Activated B cell treated with CpG ODN at 0.5 μM for 24 hours (primary cell): ENCODE measurements around the gene ALG6. TPM values are rescaled to one million over a fixed set of nuclear protein-coding genes. Genes with fewer than 3 reads are reported as not detected.

Experiments used
- ATAC-seq: fragments of 200-7000 bp; cut with Tn5 transposase; one replicate; pipeline ENCODE4 v1.10.0; 2021; ENCODE audit warnings: low read depth, mild to moderate bottlenecking, moderate library complexity
- CTCF ChIA-PET: fragments of 350-600 bp; sonication (Branson Sonifier 250); formaldehyde crosslinking; loops from one replicate; lab custom pipeline; 2021; ENCODE audit warnings: antibody characterized with exemption; lab: Charles Lee
- POLR2A ChIA-PET: fragments of 350-600 bp; sonication (Branson Sonifier 250); formaldehyde crosslinking; loops from one replicate; lab custom pipeline; 2021; ENCODE audit warnings: antibody characterized with exemption; lab: Charles Lee
- DNase-seq: peaks from one replicate; pipeline ENCODE4 v3.0.0; 2022
- H3K27ac Mint-ChIP-seq: one replicate; pipeline ENCODE4 v1.8.0; 2020; ENCODE audit warnings: mixed read lengths
- H3K27me3 Mint-ChIP-seq: one replicate; pipeline ENCODE4 v1.8.0; 2021; ENCODE audit warnings: mixed read lengths
- H3K36me3 Mint-ChIP-seq: one replicate; pipeline ENCODE4 v1.8.0; 2021; ENCODE audit warnings: low read depth, mixed read lengths
- H3K4me1 Mint-ChIP-seq: one replicate; pipeline ENCODE4 v1.8.0; 2021; ENCODE audit warnings: mixed read lengths
- H3K4me3 Mint-ChIP-seq: one replicate; pipeline ENCODE4 v1.8.0; 2020; ENCODE audit warnings: mild to moderate bottlenecking, mixed read lengths
- H3K9me3 Mint-ChIP-seq: one replicate; pipeline ENCODE4 v1.8.0; 2020; ENCODE audit warnings: mixed read lengths
- intact Hi-C: fragments of 100-400 bp; cut with micrococcal nuclease; formaldehyde crosslinking; loops from one replicate; pipeline ENCODE4 v1.15.1; 2024
- total RNA-seq: library from RNA; stranded (reverse); gene quantifications from 2 replicates; pipeline ENCODE4 v1.2.3, GENCODE V29; 2022
- TF ChIP-seq, protein P1 (sequence below): fragments of 200-600 bp; IDR thresholded peaks from one replicate; pipeline ENCODE4 v1.8.0; 2022; ENCODE audit warnings: antibody characterized with exemption, mild to moderate bottlenecking

The ALG6 gene
- total RNA-seq, 1 donor from 2014 or later = 21.5 TPM

DNA sequence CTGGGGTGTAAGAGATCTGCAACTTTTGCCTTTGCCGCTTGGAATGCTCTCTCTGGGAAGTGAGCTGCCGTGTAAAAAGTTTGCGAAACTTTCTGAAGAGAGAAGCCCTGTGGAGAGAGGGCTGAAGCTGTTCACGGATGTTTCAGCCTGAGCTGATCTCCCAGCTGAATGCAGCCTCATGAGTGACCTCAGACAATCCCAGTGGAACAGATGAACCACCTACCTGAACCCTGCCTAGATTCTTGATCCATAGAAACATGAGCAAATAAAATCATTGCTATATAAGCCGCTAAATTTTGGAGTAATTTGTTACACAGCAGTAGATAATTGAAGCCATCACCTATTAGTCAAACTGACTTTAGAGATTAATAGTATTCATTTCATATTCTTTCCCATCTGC, 4.4 kb upstream of the ALG6 start:
- CTCF ChIA-PET = no interaction called here
- Mint-ChIP-seq H3K4me3 (no peak overlapping the region), H3K27me3 (peaks cover 19% of the 10 kb centered on the region), H3K9me3 (no peaks in the 10 kb centered on the region), H3K27ac (no peak overlapping the region), H3K4me1 (peaks cover 12% of the 10 kb centered on the region), H3K36me3 (peaks cover 3% of the 10 kb centered on the region)
- DNase-seq (no peak), ATAC-seq (no peak)
- POLR2A ChIA-PET = no interaction called here
- TF ChIP-seq, protein P1, sequence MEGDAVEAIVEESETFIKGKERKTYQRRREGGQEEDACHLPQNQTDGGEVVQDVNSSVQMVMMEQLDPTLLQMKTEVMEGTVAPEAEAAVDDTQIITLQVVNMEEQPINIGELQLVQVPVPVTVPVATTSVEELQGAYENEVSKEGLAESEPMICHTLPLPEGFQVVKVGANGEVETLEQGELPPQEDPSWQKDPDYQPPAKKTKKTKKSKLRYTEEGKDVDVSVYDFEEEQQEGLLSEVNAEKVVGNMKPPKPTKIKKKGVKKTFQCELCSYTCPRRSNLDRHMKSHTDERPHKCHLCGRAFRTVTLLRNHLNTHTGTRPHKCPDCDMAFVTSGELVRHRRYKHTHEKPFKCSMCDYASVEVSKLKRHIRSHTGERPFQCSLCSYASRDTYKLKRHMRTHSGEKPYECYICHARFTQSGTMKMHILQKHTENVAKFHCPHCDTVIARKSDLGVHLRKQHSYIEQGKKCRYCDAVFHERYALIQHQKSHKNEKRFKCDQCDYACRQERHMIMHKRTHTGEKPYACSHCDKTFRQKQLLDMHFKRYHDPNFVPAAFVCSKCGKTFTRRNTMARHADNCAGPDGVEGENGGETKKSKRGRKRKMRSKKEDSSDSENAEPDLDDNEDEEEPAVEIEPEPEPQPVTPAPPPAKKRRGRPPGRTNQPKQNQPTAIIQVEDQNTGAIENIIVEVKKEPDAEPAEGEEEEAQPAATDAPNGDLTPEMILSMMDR = no peak
- intact Hi-C loops = loop anchor here (10.0 kb wide), 1 partner anchor 558 kb away; no protein-coding TSS in a partner anchor

DNA sequence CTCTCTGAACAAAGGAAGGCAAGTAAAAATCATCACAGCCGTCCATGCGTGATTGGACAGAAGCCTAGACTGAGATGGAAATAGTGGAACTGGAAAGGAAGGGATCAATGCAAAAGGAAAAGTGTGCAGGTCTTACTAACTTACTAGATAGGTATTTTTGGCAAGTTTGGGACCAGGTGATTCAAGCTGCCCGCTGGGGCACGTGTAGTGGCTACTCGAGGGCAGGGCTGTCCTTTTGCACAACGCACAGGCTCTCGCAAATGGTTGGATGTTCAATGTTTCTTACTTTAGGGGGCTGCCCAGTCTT, 566 bp upstream of the ALG6 start:
- Mint-ChIP-seq H3K27me3 (peaks cover 9% of the 10 kb centered on the region), H3K4me3 (peak overlapping the region; percentile 98), H3K27ac (peak overlapping the region; percentile 75), H3K36me3 (peaks cover 15% of the 10 kb centered on the region), H3K4me1 (peaks cover 21% of the 10 kb centered on the region), H3K9me3 (no peaks in the 10 kb centered on the region)
- POLR2A ChIA-PET = no interaction called here
- intact Hi-C loops = loop anchor here (1.0 to 10.0 kb wide), 5 partner anchors 44 to 930 kb away; partner anchors contain the start of genes EFCAB7, FOXD3, ITGB3BP and PGM1
- CTCF ChIA-PET = no interaction called here
- no peak for DNase-seq
- no peak for ATAC-seq
- TF ChIP-seq, protein P1 = no peak

DNA sequence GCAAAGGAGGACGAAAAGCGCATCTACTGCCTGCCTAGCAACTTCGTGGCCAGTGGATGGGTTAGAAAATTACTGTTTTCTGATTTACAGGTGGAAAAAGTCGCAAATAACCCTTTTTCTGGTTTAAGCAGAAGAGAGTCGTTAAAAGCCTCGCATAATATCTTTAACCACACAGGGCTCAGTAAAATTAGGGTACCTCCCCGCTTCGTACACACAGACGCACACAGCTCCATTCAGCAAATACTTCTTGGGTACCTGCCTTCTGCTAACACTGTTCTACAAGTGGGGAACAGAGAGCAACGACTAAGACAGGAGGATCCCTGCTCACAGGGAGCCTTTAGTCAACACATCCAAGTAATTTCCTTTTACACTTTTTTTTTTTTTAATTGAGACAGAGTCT, 704 bp downstream of the ALG6 start:
- TF ChIP-seq, protein P1 = no peak
- H3K36me3 Mint-ChIP-seq = peaks cover 24% of the 10 kb centered on the region
- CTCF ChIA-PET = no interaction called here
- no peaks in the 10 kb centered on the region for H3K9me3 Mint-ChIP-seq
- intact Hi-C loops = loop anchor here (10.0 kb wide), 1 partner anchor 563 kb away; no protein-coding TSS in a partner anchor
- peak overlapping the region; percentile 86 for H3K27ac Mint-ChIP-seq
- POLR2A ChIA-PET = interaction anchor here (0.6 kb wide), 1 partner anchor 1701 kb away, joined by 4 read pairs; no protein-coding TSS in a partner anchor
- peaks cover 21% of the 10 kb centered on the region for H3K4me1 Mint-ChIP-seq
- peak overlapping the region; percentile 98 for H3K4me3 Mint-ChIP-seq
- H3K27me3 Mint-ChIP-seq = peaks cover 6% of the 10 kb centered on the region
- no peak for DNase-seq
- no peak for ATAC-seq

DNA sequence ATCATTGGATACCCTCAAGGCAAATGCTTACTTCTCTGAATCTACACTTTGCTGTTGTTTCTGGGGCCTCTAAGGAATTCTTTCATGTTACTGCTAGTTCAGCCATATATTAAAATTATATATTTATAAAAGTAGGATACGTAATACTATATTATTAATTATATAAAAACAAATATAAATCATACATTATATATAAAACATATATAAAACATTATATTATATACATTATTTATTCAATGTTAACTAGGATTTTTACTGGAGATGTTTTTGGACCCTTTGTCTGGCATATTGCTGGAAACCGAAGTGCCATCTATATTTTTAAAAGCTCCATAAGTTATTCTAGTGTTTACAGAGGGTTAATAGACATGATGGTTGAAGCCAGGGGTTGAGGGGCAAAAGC, 12.2 kb downstream of the ALG6 start:
- no peak overlapping the region for H3K27ac Mint-ChIP-seq
- TF ChIP-seq, protein P1 = no peak
- H3K36me3 Mint-ChIP-seq = peaks cover 36% of the 10 kb centered on the region
- ATAC-seq (no peak), DNase-seq (no peak)
- H3K9me3 Mint-ChIP-seq = no peaks in the 10 kb centered on the region
- H3K4me3 Mint-ChIP-seq = no peak overlapping the region
- H3K27me3 Mint-ChIP-seq = no peaks in the 10 kb centered on the region
- H3K4me1 Mint-ChIP-seq = peaks cover 15% of the 10 kb centered on the region
- ChIA-PET CTCF (no interaction called here), POLR2A (no interaction called here)
- intact Hi-C loops = no loop called here

DNA sequence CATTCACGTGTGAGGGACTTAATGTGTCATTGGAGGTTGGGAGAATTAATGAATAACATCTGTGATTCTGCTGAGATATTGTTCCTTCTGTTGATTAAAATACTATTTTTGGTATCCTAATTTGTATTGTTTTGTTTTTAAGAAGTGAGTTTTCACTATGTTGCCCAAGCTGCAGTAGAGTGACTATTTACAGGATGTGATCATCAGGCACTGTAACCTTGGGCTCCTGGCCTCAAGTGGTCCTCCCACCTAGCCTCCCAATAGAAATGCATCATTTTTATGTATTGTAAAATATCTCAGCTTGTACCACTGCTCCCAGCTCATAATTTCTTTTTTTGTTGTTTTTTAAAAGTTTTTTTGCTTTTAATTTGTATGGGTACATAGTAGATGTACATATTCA, 14.3 kb downstream of the ALG6 start:
- H3K27me3 Mint-ChIP-seq = no peaks in the 10 kb centered on the region
- TF ChIP-seq, protein P1 = no peak
- intact Hi-C loops = no loop called here
- H3K27ac Mint-ChIP-seq = no peak overlapping the region
- ChIA-PET CTCF (no interaction called here), POLR2A (no interaction called here)
- H3K4me1 Mint-ChIP-seq = peaks cover 25% of the 10 kb centered on the region
- no peak for ATAC-seq
- DNase-seq = no peak
- H3K36me3 Mint-ChIP-seq = peaks cover 30% of the 10 kb centered on the region
- no peak overlapping the region for H3K4me3 Mint-ChIP-seq
- no peaks in the 10 kb centered on the region for H3K9me3 Mint-ChIP-seq
